Limb (tissue), 2 donors: ENCODE data around the gene ABI3BP.

Experiments
- DNase-seq, 2 donors: peaks; one replicate each; pipeline ENCODE4 v3.0.0-alpha.2; 2016; ENCODE audit errors: extremely low spot score in 2 of 2

Gene ABI3BP

GRCh38 chr3:100988080-100988479 is 5.1 kb downstream of the ABI3BP start:
- no peak for DNase-seq

- DNase-seq: no peak
Measured at GRCh38 chr3:100984308-100984707, 8.9 kb downstream of the ABI3BP start.

- DNase-seq: peak; percentile 58 to 73
Measured at GRCh38 chr3:100982710-100983109, 10.5 kb downstream of the ABI3BP start.

- DNase-seq: no peak
Measured at GRCh38 chr3:100981164-100981911, 11.9 kb downstream of the ABI3BP start.

- DNase-seq: no peak
Measured at GRCh38 chr3:100978011-100978659, 15.1 kb downstream of the ABI3BP start.

- DNase-seq: no peak
Measured at GRCh38 chr3:100976611-100977010, 16.6 kb downstream of the ABI3BP start.

GRCh38 chr3:100975714-100976113 is 17.5 kb downstream of the ABI3BP start:
- no peak for DNase-seq

- DNase-seq: no peak
Measured at GRCh38 chr3:100973594-100973993, 19.6 kb downstream of the ABI3BP start.

- no peak for DNase-seq
Measured at GRCh38 chr3:100972867-100973266, 20.4 kb downstream of the ABI3BP start.

GRCh38 chr3:100972301-100972844 is 20.8 kb downstream of the ABI3BP start:
- no peak for DNase-seq

- DNase-seq: no peak
Measured at GRCh38 chr3:100971798-100972197, 21.4 kb downstream of the ABI3BP start.

- no peak for DNase-seq
Measured at GRCh38 chr3:100970477-100970990, 22.7 kb downstream of the ABI3BP start.

GRCh38 chr3:100968932-100969906 is 24.0 kb downstream of the ABI3BP start:
- peak in 1 of 2 donors; percentile 44 for DNase-seq

- DNase-seq: no peak
Measured at GRCh38 chr3:100966807-100967206, 26.4 kb downstream of the ABI3BP start.

- DNase-seq: peak in 1 of 2 donors; percentile 57
Measured at GRCh38 chr3:100966049-100966491, 27.2 kb downstream of the ABI3BP start.

GRCh38 chr3:100963041-100963440 is 30.2 kb downstream of the ABI3BP start:
- DNase-seq: no peak

- DNase-seq: no peak
Measured at GRCh38 chr3:100957261-100957986, 35.8 kb downstream of the ABI3BP start.

GRCh38 chr3:100956276-100956675 is 36.9 kb downstream of the ABI3BP start:
- DNase-seq: no peak

- DNase-seq: peak in 1 of 2 donors; percentile 48
Measured at GRCh38 chr3:100954990-100955389, 38.2 kb downstream of the ABI3BP start.

GRCh38 chr3:100954199-100954935 is 38.9 kb downstream of the ABI3BP start:
- DNase-seq: no peak
